Left colon (tissue), 2 donors: ENCODE measurements around the gene CTDP1. TPM values are rescaled to one million over a fixed set of nuclear protein-coding genes. Genes with fewer than 3 reads are reported as not detected.
A peak's percentile ranks its signal among the peaks of the same experiment; 100 is the strongest.

Source experiments
- ATAC-seq: fragments of 200-7000 bp; cut with Tn5 transposase; one replicate; pipeline ENCODE4 v1.9.1; 2020; ENCODE audit warnings: mild to moderate bottlenecking, moderate library complexity
- DNase-seq, 2 donors: peaks; one replicate each; pipeline ENCODE4 v3.0.0-alpha.2; 2020
- intact Hi-C, 2 donors: fragments of 100-400 bp; cut with DNase I in 1 of 2; cut with micrococcal nuclease in 1 of 2; formaldehyde crosslinking; loops; one replicate each; pipeline versions ENCODE4 v1.11.2 to v1.14.0; 2022; cut with DNase I, micrococcal nuclease
- total RNA-seq, 2 donors: library from RNA; stranded (reverse); fragmentation: NEBNext Ultra II Directional; extraction: Animal tissue kit (Norgen Biotek cat#: 25700); gene quantifications; one replicate each; pipeline ENCODE4 v1.2.1, GENCODE V29; 2021
- donor health status: DM: no; HTN: no; CAD: no.
- donor health status: DM: yes; HTN: yes; CAD: no.

Gene CTDP1
- total RNA-seq, 2 donors from 2014 or later, result 31.4 to 36.3 TPM

GRCh38 chr18:79677840-79678239, 1.8 kb upstream of the CTDP1 start:
- ATAC-seq, result no peak
- intact Hi-C loops, result no loop called here

GRCh38 chr18:79678665-79679551, 695 bp upstream of the CTDP1 start:
- peak; percentile 82 for ATAC-seq
- DNase-seq, result peak; percentile 98 to 99
- intact Hi-C loops, result no loop called here

More at GRCh38 chr18:79677840-79678239, 1.8 kb upstream of the CTDP1 start:
- no peak for DNase-seq

- intact Hi-C loops, result no loop called here
- ATAC-seq (peak; percentile 38), DNase-seq (peak; percentile 63 to 70)
These were observed 687 bp downstream of the CTDP1 start for GRCh38 chr18:79680100-79680879.

GRCh38 chr18:79680891-79681339, 1.3 kb downstream of the CTDP1 start:
- ATAC-seq (no peak), DNase-seq (peak in 1 of 2 donors; percentile 32)
- intact Hi-C loops, result no loop called here

GRCh38 chr18:79681484-79682387, 2.1 kb downstream of the CTDP1 start:
- peak; percentile 56 for ATAC-seq
- DNase-seq, result peak; percentile 83 to 89

GRCh38 chr18:79682481-79682880, 2.9 kb downstream of the CTDP1 start:
- intact Hi-C loops, result no loop called here
- DNase-seq (no peak), ATAC-seq (no peak)

More at GRCh38 chr18:79681484-79682387, 2.1 kb downstream of the CTDP1 start:
- intact Hi-C loops, result no loop called here

GRCh38 chr18:79682894-79683625, 3.5 kb downstream of the CTDP1 start:
- ATAC-seq (no peak), DNase-seq (no peak)
- intact Hi-C loops, result no loop called here

- DNase-seq, result no peak
- intact Hi-C loops, result no loop called here
These were observed 4.2 kb downstream of the CTDP1 start for GRCh38 chr18:79683626-79684282.

GRCh38 chr18:79684283-79684631, 4.7 kb downstream of the CTDP1 start:
- no peak for DNase-seq
- ATAC-seq, result no peak
- intact Hi-C loops, result no loop called here

More at GRCh38 chr18:79683626-79684282, 4.2 kb downstream of the CTDP1 start:
- no peak for ATAC-seq

GRCh38 chr18:79684787-79685186, 5.2 kb downstream of the CTDP1 start:
- intact Hi-C loops, result no loop called here
- no peak for DNase-seq
- ATAC-seq, result no peak

GRCh38 chr18:79685281-79685680, 5.7 kb downstream of the CTDP1 start:
- intact Hi-C loops, result no loop called here
- no peak for DNase-seq
- no peak for ATAC-seq

- intact Hi-C loops, result no loop called here
- ATAC-seq (no peak), DNase-seq (no peak)
These were observed 6.4 kb downstream of the CTDP1 start for GRCh38 chr18:79685971-79686370.

- DNase-seq, result no peak
- ATAC-seq, result peak; percentile 18
- intact Hi-C loops, result no loop called here
These were observed 8.2 kb downstream of the CTDP1 start for GRCh38 chr18:79687806-79688205.

GRCh38 chr18:79690071-79690470, 10.5 kb downstream of the CTDP1 start:
- DNase-seq (no peak), ATAC-seq (no peak)
- intact Hi-C loops, result no loop called here

GRCh38 chr18:79690586-79691482, 11.2 kb downstream of the CTDP1 start:
- ATAC-seq (no peak), DNase-seq (no peak)
- intact Hi-C loops, result no loop called here

GRCh38 chr18:79692056-79692455, 12.5 kb downstream of the CTDP1 start:
- DNase-seq (no peak), ATAC-seq (no peak)
- intact Hi-C loops, result no loop called here

GRCh38 chr18:79692886-79693285, 13.3 kb downstream of the CTDP1 start:
- intact Hi-C loops, result no loop called here
- no peak for ATAC-seq
- no peak for DNase-seq
